HG03039 (cell line): ENCODE measurements around the gene OGFOD2.

Source experiments
- ATAC-seq: cut with Tn5 transposase; IDR thresholded peaks from one replicate; pipeline ENCODE4 v1.9.1; 2021; ENCODE audit warnings: mild to moderate bottlenecking, moderate library complexity; ENCODE audit not compliant: unreplicated experiment

OGFOD2 gene

GRCh38 chr12:122975790-122976647 is 975 bp downstream of the OGFOD2 start:
- no peak for ATAC-seq

- ATAC-seq, result no peak
Observed at GRCh38 chr12:122976648-122976975, 1.6 kb downstream of the OGFOD2 start.

DNA sequence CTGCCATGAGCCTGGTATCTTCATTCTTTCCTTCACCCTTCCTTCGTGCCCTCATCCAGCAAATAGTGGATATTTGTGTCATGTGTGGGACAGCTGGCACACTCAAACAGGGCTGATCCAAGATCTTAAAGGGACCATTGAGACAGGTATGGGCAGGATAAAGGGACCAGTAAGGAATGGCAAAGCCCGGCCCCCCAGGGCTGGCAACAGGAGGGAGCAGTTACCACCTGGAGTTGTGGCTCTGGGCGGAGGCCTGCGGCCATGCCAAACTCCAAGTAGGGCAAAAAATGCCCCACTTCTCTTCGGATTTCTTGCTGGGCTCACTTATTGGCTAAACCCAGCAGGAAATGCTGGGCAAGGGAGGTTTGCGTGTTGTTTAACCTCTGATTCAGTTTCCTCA is 2.1 kb downstream of the OGFOD2 start:
- no peak for ATAC-seq

DNA sequence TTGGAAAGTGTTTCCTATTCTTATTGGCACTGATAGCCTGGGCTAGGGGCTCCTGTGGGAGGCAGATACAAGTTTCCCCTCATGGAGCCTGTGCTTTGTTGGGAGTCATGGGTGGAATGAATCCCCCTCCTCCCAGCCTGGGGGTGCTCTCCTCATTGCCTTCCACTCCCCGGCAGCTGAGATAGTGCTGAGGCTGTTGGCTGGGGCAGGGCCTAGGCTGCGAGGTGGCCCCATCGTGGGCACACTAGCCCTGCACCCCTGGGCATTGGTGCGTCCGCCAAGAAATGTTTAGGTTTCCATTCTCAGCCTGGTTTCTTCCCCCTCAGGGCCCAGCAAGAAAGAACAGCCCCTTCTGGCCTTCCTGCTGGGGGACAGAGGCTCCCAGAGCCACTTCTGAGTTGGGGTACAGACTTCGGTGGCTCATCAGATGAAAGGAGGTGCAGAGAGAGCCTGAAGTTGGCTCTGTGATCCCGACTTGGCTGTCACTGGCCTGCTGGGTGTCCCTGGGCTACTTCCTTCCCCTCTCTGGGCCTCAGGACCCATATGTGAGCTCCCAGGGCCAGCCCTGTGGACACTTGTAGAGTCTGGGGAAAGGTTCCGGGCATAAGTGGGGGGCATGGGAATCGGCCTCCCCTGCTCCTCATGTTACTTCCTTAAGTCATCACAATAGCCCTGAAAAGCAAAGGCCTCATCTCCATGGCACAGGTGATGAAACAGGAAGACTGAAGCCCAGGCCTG is 2.8 kb downstream of the OGFOD2 start:
- ATAC-seq, result no peak

- ATAC-seq, result no peak
Observed at GRCh38 chr12:122978507-122978955, 3.5 kb downstream of the OGFOD2 start.

GRCh38 chr12:122979001-122979907 is 4.2 kb downstream of the OGFOD2 start:
- no peak for ATAC-seq

- no peak for ATAC-seq
Observed at GRCh38 chr12:122979908-122980182, 4.8 kb downstream of the OGFOD2 start.

GRCh38 chr12:122980183-122981035 is 5.4 kb downstream of the OGFOD2 start, which contains the start of gene ARL6IP4:
ARL6IP4 (plus strand) TSS chr12:122980681; CDS start chr12:122981140, 459 bp downstream.
- ATAC-seq, result peak; percentile 36

DNA sequence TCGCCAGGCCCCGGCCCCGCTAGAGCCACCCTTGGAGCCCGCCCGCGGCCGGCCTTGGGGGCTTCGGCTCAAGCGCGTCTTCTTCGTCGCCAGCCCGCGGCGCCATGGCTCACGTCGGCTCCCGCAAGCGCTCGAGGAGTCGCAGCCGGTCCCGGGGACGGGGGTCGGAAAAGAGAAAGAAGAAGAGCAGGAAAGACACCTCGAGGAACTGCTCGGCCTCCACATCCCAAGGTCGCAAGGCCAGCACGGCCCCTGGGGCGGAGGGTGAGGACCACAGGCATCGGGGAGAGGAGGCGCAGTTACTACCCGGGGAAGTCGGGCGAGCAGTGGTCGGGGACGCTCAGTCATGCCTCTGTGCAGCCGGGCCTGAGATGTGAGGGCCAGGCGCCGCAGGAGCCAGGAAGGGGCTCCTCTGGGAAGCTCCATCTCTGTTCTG is 6.0 kb downstream of the OGFOD2 start:
- no peak for ATAC-seq

DNA sequence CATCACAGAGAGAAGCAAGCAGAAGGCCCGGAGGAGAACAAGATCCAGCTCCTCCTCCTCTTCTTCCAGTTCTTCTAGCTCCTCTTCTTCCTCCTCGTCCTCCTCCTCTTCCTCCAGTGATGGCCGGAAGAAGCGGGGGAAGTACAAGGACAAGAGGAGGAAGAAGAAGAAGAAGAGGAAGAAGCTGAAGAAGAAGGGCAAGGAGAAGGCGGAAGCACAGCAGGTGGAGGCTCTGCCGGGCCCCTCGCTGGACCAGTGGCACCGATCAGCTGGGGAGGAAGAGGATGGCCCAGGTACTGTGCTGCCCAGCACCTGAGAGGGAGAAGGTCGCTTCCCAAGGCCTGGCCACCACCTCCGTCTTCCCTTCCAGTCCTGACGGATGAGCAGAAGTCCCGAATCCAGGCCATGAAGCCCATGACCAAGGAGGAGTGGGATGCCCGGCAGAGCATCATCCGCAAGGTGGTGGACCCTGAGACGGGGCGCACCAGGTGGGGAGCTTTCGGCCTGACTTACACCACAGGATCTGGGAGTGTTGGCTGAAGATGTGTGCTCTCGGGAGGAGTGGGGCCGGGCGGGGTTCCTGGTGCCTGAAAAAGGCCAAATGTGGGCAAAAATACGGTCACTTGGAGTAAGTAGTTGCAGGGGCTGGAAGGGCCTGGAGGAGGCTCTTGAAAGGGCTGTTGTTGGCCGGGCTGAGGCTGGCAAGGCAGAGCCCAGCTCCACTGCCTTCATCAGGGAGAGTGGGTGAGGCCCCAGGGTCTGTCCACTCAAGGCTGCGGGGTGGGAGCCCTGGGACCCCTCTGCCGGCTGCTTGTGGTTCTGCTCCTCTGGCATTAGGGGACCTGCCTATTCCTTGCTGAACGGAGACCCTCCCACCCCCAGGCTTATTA is 6.8 kb downstream of the OGFOD2 start:
- no peak for ATAC-seq

DNA sequence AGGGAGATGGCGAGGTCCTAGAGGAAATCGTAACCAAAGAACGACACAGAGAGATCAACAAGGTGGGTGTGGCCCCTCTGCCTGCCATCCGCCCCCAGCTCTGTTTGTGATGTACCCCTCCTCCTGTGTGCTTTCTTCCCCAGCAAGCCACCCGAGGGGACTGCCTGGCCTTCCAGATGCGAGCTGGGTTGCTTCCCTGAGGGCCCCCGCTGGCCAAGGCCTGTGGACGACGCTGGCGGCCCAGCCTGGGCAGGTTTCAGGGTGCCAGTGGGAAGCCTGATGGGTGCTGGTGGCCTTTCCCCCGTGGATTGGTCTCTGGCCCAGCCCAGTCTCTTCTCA is 7.4 kb downstream of the OGFOD2 start:
- ATAC-seq, result no peak

GRCh38 chr12:122982963-122983788 is 8.1 kb downstream of the OGFOD2 start:
- ATAC-seq, result no peak

DNA sequence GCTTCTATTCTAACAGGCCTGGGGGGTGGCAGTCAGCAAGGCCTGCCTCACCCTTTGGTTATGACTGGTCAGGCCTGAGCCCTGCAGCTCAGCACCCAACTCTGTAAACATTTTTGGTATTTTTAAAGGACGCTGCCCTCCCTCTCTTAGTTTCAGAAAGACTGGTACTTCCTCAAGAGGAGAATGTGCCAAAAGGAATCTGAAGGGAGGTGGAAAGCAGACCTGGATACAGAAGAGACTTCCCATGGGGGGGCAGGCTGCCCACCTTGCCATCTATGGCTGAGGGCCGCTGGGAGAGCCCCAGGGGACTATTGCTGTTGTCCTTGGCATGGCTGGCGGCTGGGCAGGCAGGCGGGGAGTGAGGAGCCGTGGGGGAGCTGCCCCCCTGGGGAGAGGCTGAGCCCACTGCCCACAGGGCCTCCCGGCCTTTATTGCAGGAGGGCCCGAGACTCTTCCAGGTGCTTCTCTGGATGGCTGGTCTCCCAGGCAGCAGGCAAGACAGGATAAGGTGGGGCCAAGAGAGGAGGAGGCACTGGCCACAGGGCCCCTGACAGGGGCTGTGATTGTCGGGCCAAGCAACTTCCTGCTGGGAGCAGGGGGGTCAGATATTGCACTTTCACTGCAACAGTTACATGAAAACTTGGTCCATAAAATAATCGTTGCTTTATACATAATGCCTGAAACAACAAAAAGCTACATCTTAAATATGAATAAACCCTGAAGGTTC is 8.9 kb downstream of the OGFOD2 start:
- ATAC-seq, result no peak

DNA sequence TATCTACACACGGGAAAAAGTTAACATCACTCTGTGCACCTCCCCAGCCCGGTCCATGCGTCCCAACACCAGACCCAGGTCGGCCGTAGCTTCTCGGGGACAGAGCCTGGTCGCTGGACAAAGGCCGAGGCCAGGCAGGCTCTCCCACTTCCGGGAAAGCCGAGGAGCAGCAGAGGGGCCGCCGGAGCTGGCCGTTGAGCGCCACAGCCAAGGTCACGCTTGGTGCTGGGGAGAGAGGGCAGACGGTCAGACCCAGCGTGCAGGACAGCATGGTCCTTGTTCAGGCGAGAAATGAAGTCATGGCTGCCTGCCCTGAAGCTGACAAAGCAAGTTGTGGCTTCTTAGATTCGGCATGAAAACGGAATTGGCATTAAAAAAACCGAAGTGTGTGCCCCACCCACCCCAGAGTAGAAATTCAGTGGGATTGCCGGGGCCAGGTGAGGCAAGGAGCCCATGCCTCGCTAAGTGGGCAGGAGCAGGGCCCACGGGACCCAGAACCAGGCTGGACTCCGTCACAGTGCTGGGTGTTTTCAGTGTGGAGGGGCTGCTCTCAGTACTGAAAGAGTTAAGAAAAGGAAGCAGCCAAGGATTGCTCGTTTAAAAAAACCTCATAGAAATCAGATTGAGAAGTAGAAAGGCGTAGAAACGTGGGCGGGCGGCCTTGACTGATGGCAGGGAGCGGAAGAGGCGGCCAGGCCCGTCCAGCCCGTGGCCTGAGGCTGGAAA is 9.7 kb downstream of the OGFOD2 start:
- no peak for ATAC-seq

DNA sequence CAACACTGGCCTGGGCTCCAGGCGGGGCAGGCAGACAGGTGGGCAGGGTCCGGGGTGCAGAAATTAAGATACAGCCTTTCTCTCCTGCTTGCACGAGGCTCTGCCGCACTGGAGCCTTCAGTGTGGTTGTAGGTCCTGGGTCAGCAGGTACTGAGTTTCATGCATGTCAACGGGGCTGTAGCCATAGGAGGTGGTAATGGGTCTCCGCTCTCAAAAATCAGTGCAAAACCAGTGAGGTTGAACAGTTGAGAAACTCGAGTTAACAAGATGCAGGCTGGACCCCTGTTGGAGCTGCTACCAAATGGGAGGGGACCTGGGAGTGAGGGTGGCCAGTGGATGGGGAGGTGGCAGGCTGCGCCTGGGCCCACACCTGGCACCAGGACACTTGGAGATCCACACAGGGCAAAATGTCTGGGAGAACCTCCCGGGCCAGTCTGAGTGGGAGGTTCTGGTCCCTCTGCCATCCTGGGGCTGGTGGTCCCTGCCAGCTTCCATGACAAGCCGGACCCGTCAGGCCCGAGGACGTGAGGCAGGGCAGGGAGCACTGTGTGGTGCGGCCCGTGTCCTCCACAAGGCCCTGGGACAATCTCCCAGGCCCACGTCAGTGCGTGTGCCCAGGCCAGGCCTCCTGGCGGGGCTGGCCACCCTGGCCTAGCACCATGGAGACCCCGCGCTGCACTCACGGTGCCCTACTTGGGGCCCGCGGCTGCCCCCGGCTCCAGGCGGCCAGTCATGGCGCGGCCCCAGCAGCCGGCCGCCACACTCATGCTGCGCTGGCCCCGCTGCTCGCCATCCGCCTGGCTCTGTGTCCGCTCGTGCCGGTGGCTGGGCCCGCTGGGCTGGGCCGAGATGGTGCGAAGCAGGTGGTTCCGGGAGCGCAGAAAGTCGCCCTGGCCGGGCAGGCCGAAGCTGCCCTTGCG is 10.6 kb downstream of the OGFOD2 start:
- no peak for ATAC-seq

DNA sequence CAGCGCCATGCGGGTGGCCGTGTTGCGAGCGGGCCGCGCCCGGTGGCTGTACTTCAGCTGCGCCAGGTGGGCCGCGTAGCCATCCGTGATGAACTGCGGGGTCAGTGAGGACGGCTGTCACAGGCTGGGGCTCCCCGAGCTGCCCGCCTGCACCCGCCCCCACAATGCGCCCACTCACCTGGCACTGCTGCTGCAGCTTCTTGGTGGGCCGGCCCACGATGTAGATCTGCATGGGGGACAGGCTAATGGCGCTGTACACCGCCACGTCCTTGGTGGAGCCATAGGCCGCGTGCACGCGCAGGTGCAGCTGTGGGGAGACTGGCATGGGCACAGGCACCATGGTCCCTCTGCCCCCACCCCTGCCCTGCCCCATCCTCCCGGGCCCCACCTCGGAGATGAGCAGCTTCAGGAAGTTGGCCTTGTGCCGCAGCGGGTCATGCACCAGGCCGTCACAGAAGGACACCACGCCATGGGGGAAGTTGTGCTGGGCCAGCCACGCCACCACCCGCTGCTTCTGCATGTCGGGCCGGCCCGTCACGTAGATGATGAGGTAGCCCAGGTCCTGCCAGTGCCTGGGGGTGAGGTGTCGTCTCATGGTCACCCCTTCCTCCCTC is 11.3 kb downstream of the OGFOD2 start:
- ATAC-seq, result no peak
